Hematopoietic multipotent progenitor cell treated with erythropoietin and hydrocortisone succinate and interleukin-3 and kit ligand, for 6 days (in vitro differentiated cells): ENCODE data around the gene TRIOBP.

Experiments used
- DNase-seq: peaks from one replicate; pipeline ENCODE4 v3.0.0-alpha.2; 2015

TRIOBP gene

GRCh38 chr22:37750596-37751162 lies 53.8 kb downstream of the TRIOBP start:
- no peak for DNase-seq

- no peak for DNase-seq
Observed at GRCh38 chr22:37751449-37752188, 54.8 kb downstream of the TRIOBP start.

GRCh38 chr22:37752189-37753087 lies 55.6 kb downstream of the TRIOBP start:
- no peak for DNase-seq

- no peak for DNase-seq
Observed at GRCh38 chr22:37753746-37754145, 56.9 kb downstream of the TRIOBP start.

- no peak for DNase-seq
Observed at GRCh38 chr22:37757663-37758062, 60.8 kb downstream of the TRIOBP start.

- no peak for DNase-seq
Observed at GRCh38 chr22:37758694-37759093, 61.8 kb downstream of the TRIOBP start.

- DNase-seq, result no peak
Observed at GRCh38 chr22:37759281-37759680, 62.4 kb downstream of the TRIOBP start.

- DNase-seq, result no peak
Observed at GRCh38 chr22:37760152-37760551, 63.3 kb downstream of the TRIOBP start.

- no peak for DNase-seq
Observed at GRCh38 chr22:37762389-37762836, 65.6 kb downstream of the TRIOBP start.

- DNase-seq, result no peak
Observed at GRCh38 chr22:37763012-37763411, 66.2 kb downstream of the TRIOBP start.

- DNase-seq, result no peak
Observed at GRCh38 chr22:37763652-37764051, 66.8 kb downstream of the TRIOBP start.

GRCh38 chr22:37764622-37765021 lies 67.8 kb downstream of the TRIOBP start:
- no peak for DNase-seq

GRCh38 chr22:37765498-37765897 lies 68.7 kb downstream of the TRIOBP start:
- DNase-seq, result no peak

- DNase-seq, result no peak
Observed at GRCh38 chr22:37765953-37766576, 69.2 kb downstream of the TRIOBP start.

- DNase-seq, result peak; percentile 33
Observed at GRCh38 chr22:37768273-37768672, 71.4 kb downstream of the TRIOBP start.

- no peak for DNase-seq
Observed at GRCh38 chr22:37769056-37769455, 72.2 kb downstream of the TRIOBP start.

GRCh38 chr22:37771081-37771480 lies 74.2 kb downstream of the TRIOBP start:
- no peak for DNase-seq

GRCh38 chr22:37771702-37772427 lies 75.0 kb downstream of the TRIOBP start:
- no peak for DNase-seq

GRCh38 chr22:37774728-37775127 lies 77.9 kb downstream of the TRIOBP start:
- DNase-seq, result no peak

- no peak for DNase-seq
Observed at GRCh38 chr22:37775785-37776638, 79.2 kb downstream of the TRIOBP start.

- no peak for DNase-seq
Observed at GRCh38 chr22:37776639-37777005, 79.8 kb downstream of the TRIOBP start.
